Mucosa of descending colon (tissue), 3 donors: ENCODE data around the gene SLC43A2. TPM values are rescaled to one million over a fixed set of nuclear protein-coding genes. Genes with fewer than 3 reads are reported as not detected.

Experiments used
- ATAC-seq: fragments of 200-7000 bp; cut with Tn5 transposase; one replicate; pipeline ENCODE4 v1.9.1; 2020; ENCODE audit warnings: mild to moderate bottlenecking, moderate library complexity
- DNase-seq, 3 donors: peaks; one replicate each; pipeline ENCODE4 v3.0.0-alpha.2; 2020
- H3K36me3 ChIP-seq: fragments of 200-600 bp; one replicate; pipeline ENCODE4 v1.8.0; 2021; ENCODE audit warnings: low read depth, mild to moderate bottlenecking
- H3K4me1 ChIP-seq: fragments of 200-600 bp; one replicate; pipeline ENCODE4 v1.8.0; 2021; ENCODE audit warnings: low read depth, mild to moderate bottlenecking
- H3K4me3 ChIP-seq: fragments of 200-600 bp; one replicate; pipeline ENCODE4 v1.8.0; 2021; ENCODE audit warnings: mild to moderate bottlenecking
- H3K9me3 ChIP-seq: fragments of 200-600 bp; one replicate; pipeline ENCODE4 v1.8.0; 2021; ENCODE audit warnings: mild to moderate bottlenecking
- CTCF ChIP-seq: fragments of 200-600 bp; IDR thresholded peaks from one replicate; pipeline ENCODE4 v1.8.0; 2022; ENCODE audit warnings: antibody characterized with exemption, mild to moderate bottlenecking
- intact Hi-C, 2 donors: fragments of 100-400 bp; cut with DNase I in 1 of 2; cut with micrococcal nuclease in 1 of 2; formaldehyde crosslinking; loops; one replicate each; pipeline versions ENCODE4 v1.11.0 to v1.11.1; 2022; cut with DNase I, micrococcal nuclease
- total RNA-seq, 3 donors: library from RNA; stranded (reverse); fragmentation: NEBNext Ultra II Directional in 2 of 3; extraction: Animal tissue kit (Norgen Biotek cat#: 25700) in 2 of 3; gene quantifications; one replicate each; pipeline versions ENCODE4 v1.2.1 to v1.2.4, GENCODE V29; 2021 to 2023
- donor health status: DM: no; HTN: no; CAD: no; lungs with moderate emphysema.
- donor health status: DM: no; HTN: no; CAD: no.
- donor health status: DM: no; HTN: yes; CAD: no.

Gene SLC43A2
- total RNA-seq, 3 donors from 2014 or later: 12.7 to 30.8 (median 23.7) TPM

- no peak for TF ChIP-seq CTCF
- intact Hi-C loops: no loop called here
- H3K36me3 ChIP-seq: no peaks in the 10 kb centered on the region
- no peak for ATAC-seq
- peaks cover 1% of the 10 kb centered on the region for H3K4me1 ChIP-seq
- no peaks in the 10 kb centered on the region for H3K9me3 ChIP-seq
- DNase-seq: no peak
- no peak overlapping the region for H3K4me3 ChIP-seq
Measured at GRCh38 chr17:1522626-1523025, 106.0 kb downstream of the SLC43A2 start.

GRCh38 chr17:1521086-1521640 lies 107.5 kb downstream of the SLC43A2 start:
- DNase-seq: no peak
- Histone ChIP-seq H3K36me3 (peaks cover 5% of the 10 kb centered on the region), H3K4me1 (peaks cover 8% of the 10 kb centered on the region), H3K9me3 (no peaks in the 10 kb centered on the region), H3K4me3 (no peak overlapping the region)
- no peak for TF ChIP-seq CTCF
- intact Hi-C loops: no loop called here
- no peak for ATAC-seq

GRCh38 chr17:1519678-1520077 lies 109.0 kb downstream of the SLC43A2 start:
- intact Hi-C loops: loop anchor here (5.0 to 10.0 kb wide), 3 partner anchors 145 to 245 kb away; partner anchors contain the start of genes BHLHA9 (in 1 of the 2) and TRARG1 (in 1 of the 2)
- peaks cover 19% of the 10 kb centered on the region for H3K4me1 ChIP-seq
- no peak for TF ChIP-seq CTCF
- peaks cover 5% of the 10 kb centered on the region for H3K36me3 ChIP-seq
- H3K9me3 ChIP-seq: no peaks in the 10 kb centered on the region
- DNase-seq (no peak), ATAC-seq (no peak)
- H3K4me3 ChIP-seq: no peak overlapping the region

Other genes starting within 250 kb of the SLC43A2 start
- 100 to 1,000 TPM; 370 to 494 (median 380) TPM for gene YWHAE, start 228.6 kb downstream of the SLC43A2 start, total RNA-seq
- 10 to 100 TPM; 73.9 to 85.3 (median 74.0) TPM for gene CRK, start 172.6 kb downstream of the SLC43A2 start, total RNA-seq
- 100 to 1,000 TPM; 249 to 344 (median 276) TPM for gene MYO1C, start 136.1 kb downstream of the SLC43A2 start, total RNA-seq
- gene INPP5K, start 112.2 kb downstream of the SLC43A2 start, total RNA-seq: 10 to 100 TPM; 43.7 to 49.9 (median 47.6) TPM
- gene PITPNA, start 66.0 kb downstream of the SLC43A2 start, total RNA-seq: 10 to 100 TPM; 63.3 to 90.8 (median 81.6) TPM
- gene SCARF1, start 16.9 kb upstream of the SLC43A2 start, total RNA-seq: 10 to 100 TPM; 13.1 to 17.8 (median 14.8) TPM
- 10 to 100 TPM; 33.3 to 71.6 (median 41.0) TPM for gene RILP, start 21.0 kb upstream of the SLC43A2 start, total RNA-seq
- 100 to 1,000 TPM; 214 to 238 (median 222) TPM for gene PRPF8, start 56.0 kb upstream of the SLC43A2 start, total RNA-seq
- gene TLCD2, start 81.5 kb upstream of the SLC43A2 start, total RNA-seq: 10 to 100 TPM; 29.0 to 45.6 (median 37.6) TPM
- gene WDR81, start 95.9 kb upstream of the SLC43A2 start, total RNA-seq: 10 to 100 TPM; 17.3 to 27.3 (median 22.4) TPM
- 1 to 10 TPM in 2 of 3 donors, under 1 TPM in 1; 0.78 to 8.2 (median 2.9) TPM for gene SERPINF2, start 114.0 kb upstream of the SLC43A2 start, total RNA-seq
- 100 to 1,000 TPM in 1 of 3 donors, 10 to 100 TPM in 2; 16.9 to 111 (median 76.9) TPM for gene SERPINF1, start 133.2 kb upstream of the SLC43A2 start, total RNA-seq
- 10 to 100 TPM in 2 of 3 donors, 1 to 10 TPM in 1; 9.8 to 19.4 (median 10.7) TPM for gene SMYD4, start 201.1 kb upstream of the SLC43A2 start, total RNA-seq
- gene RPA1, start 201.2 kb upstream of the SLC43A2 start, total RNA-seq: 10 to 100 TPM; 52.3 to 77.4 (median 75.5) TPM